DMS53 treated with DMSO at 0.1 percent for 48 hours (cell line): ENCODE results near the gene COPZ2.
"Not testable (repeated sequence)": the region's sequence is repeated elsewhere in the genome, so short reads cannot be mapped to it uniquely, and the experiment has no call there.

Source experiments
- DNase-seq: peaks from one replicate; lab custom pipeline; 2025; ENCODE audit not compliant: unreplicated experiment; lab: John Stamatoyannopoulos, UW

The COPZ2 gene

GRCh38 chr17:48031966-48032365, 5.6 kb downstream of the COPZ2 start:
- no peak for DNase-seq

- DNase-seq: no peak
Observed at GRCh38 chr17:48030531-48030930, 7.1 kb downstream of the COPZ2 start.

DNA sequence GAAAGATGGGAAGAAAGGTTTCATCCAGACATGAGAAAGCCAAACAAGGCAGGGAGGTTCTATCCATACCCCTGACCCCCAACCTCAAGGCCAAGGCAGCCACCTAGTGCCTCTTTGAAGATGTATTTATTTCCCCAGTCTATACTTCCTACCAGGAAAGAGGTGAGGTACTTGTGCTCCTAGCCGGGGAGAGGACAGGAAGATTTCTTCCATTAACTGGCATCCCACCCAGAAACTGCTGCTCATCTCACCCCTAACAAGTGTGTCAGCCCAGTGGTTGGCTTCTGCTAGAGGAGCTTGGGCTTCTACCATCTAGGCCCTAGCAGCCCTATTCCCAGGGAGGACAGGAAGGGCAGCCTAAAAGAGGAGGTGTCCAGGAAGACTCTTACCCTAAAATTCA, 8.9 kb downstream of the COPZ2 start:
- DNase-seq: no peak

DNA sequence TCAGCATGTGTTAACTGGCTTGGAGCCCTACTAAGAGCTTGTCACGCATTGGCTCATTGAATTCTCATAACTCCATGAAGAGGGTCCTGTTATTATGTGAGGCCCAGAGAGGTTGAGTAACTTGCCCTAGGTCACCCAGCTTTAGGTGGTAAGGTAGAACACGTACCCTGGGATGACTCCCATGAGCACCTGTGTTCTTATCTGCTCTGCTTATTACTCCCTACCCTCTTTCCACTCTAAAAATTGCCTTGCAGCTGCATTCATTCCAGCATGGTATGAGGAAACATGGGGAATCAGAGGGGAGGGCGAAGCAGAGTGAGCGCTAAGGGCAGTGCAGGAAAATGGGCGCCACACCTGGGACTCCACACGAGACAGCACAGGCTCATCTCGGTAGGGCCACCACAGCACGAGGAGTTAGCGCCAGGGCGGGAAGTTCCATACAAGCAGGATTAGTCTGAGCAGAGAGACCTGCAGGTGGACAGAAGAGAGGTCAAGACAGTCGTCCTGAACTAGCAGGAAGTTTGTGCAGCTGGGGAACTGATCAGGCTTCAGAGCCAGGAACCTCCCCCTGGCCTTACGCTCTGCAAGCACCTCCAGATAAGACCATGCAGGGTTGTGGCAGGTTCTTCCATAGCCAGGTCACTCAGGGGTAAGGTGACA, 10.1 kb downstream of the COPZ2 start:
- DNase-seq: no peak

DNA sequence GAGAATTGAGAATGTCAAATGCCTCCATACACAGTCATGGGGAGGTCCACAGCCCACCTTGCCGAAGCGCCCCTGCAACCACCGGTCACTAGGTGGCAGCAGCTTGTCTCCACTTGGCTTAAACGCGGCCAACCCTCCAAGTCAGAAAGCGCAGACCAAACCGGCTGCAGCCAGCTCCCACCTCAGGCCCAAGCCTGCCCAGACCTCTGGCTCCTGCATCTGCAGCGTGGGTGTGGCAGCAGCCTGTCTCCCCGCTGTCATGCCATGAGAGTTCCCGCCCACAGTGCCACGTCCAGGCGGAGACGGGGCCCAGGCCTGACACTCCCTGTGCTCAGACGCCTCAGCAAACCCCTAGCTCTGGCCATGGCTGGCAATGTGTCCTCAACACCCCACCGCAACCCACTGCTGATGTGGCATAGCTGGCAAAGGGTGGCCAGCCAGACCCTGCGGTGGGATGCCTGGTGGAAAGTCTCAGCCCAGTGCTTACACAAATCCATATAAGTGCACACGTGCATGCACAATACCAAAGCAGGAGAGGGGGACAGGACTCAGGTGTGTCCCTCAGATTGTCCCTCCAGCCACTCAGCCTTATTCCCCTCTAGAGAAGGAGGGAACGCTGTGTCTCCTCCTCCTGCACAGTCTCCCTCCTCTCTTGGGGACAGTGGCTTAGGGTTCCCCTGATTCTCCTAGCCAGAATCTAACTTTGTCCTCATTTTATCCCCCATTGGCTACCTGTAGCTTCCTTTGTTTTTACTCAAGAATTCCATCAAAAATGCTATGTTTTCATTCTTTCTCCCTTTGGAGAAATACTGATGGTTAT, 10.9 kb downstream of the COPZ2 start:
- DNase-seq: peak; percentile 91

GRCh38 chr17:48025904-48026501, 11.6 kb downstream of the COPZ2 start:
- DNase-seq: no peak

DNA sequence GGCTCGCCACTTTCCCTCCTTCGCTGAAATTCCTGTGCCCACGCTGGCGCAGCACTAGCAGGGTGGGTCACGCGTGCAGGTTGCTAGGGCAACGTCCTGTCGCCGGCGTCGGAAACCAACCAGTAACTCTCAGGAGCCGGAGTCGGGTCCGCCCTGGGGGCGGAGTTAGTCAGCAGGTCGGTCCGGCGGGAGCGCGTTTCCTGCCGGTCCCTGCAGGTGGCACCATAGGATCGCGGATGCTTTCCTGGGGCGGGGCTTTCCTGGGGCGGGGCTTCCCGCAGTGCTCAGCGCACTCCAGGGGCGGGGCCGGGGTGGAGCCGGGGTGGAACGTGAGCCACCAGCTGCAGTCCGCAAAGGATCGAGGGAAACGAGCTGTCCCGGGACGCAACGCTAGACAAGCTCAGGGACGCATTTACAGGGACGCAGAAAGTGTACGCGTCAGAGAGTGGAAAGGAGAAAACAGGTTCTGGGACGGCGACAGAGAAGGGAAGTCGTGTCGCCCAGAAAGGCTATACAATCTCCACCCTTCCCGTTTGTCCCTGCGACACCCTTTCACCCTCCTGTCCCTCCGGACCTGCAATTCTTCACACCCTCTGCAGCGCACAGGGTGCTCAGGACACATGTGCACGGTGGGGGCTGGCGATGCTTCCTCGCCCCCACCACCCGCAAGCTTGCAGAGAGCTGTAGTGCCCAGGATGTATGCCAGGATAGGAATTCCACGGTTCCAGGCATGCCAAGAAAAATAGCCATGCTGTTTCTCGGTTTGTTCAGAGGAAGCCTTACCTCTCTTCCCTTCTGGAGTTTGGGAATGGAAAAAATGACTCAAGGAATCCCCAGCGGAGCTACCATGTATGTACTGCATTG, 12.3 kb downstream of the COPZ2 start:
- DNase-seq: peak; percentile 99

DNA sequence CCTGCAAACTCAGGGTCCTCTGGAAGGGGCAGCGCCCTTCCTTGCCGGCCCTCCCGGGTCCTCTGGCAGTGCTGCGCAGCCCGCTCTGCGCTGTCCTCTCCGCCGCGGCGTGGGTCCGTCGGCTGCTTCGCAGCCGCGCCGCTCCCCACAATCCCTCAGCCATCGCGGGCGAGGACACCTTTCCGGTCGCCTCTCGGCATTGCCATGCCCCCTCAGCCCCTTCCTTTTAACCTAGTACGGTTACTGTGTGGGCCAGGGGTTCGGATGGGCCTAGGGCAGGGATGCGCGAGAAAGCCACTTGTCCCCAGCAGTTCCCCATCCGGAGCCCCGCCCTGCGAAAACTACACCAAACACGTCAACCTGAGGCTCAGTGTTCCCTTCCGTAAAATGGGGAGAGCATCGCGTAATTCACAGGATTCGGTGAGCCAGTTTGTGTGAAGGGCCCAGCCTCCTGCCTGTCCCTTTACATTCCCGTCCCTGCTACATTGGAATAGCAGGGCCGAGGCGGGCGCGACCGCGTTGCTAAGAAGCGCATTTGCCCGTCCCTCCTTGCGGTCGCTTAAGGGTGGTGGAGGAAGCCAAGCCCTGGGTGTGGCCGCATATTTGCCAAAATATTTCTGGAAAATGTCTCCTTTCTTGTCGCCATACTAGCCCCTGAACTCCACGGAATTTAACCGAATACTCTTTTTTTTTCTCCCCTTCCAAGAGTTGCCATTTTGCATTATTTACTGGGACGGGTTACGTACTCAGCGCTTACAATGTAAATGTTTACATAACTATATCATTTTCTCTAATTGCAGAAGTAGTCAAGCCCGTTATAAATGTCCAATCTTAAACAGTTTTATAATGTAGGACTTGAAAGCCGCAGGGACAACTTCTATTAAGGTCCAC, 13.2 kb downstream of the COPZ2 start:
- DNase-seq: peak; percentile 69

DNA sequence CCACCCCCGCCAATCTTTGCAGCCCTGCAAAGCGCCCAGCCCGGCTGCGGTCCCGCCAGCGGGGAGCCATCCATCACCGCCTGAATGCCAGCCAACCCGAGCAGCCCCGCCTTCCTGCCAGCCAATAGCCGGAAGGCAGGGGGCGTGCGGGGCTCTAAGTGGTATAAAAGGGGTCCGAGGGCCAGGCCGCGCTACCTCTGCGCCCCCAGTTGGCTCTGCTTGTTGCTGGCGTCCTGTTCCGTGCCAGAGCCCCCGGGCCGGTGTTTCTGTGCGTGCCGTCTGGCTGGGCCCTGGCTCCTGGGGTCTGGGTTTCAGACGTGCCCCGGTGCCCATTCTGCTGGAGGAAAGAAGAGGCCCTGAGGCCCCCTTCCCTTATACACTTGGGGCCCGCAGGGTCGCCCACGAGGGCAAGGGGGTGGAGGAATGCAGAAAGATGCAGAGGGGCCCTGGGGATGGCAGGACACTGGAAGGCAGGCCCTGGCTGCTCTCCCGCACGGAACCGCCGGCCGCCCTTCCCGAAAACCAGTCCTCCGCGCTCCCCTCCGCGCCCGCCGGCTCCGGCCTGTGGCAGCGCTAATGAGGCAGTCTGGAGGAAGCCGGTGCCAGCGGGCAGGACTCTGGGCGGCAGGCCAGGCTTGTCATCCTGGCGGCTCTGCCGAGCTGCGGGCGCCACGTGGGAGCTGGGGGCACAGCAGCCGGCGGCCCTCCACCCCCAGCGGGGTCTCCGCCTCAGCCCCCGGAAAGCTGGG, 14.0 kb downstream of the COPZ2 start:
- peak; percentile 67 for DNase-seq

GRCh38 chr17:48022901-48023300, 14.7 kb downstream of the COPZ2 start:
- no peak for DNase-seq

DNA sequence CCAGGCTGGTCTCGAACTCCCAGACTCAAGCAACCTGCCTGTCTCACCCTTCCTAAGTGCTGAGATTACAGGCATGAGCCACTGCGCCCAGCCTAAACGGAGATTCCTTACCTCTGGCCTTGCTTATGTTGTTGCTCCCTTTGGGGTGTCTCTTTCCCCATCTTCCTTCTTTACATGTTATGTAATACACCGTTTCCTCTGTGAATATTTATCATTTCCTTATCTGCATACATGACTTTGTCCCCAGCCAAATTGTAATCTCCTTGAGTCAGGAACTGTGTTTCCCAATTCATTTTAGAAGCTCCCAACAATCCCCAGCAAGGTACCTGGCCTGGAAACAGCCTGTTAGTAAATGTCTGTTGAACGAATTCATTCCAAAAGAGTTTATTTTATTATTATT, 15.7 kb downstream of the COPZ2 start:
- no peak for DNase-seq

GRCh38 chr17:48017817-48018158, 19.8 kb downstream of the COPZ2 start:
- DNase-seq: not testable (repeated sequence)

- no peak for DNase-seq
Observed at GRCh38 chr17:48016112-48016511, 21.5 kb downstream of the COPZ2 start.

GRCh38 chr17:48014595-48015111, 22.9 kb downstream of the COPZ2 start:
- DNase-seq: no peak

GRCh38 chr17:48013876-48014594, 23.6 kb downstream of the COPZ2 start:
- no peak for DNase-seq

GRCh38 chr17:48012654-48013053, 24.9 kb downstream of the COPZ2 start:
- DNase-seq: no peak

GRCh38 chr17:48012151-48012520, 25.5 kb downstream of the COPZ2 start:
- DNase-seq: peak; percentile 58

DNA sequence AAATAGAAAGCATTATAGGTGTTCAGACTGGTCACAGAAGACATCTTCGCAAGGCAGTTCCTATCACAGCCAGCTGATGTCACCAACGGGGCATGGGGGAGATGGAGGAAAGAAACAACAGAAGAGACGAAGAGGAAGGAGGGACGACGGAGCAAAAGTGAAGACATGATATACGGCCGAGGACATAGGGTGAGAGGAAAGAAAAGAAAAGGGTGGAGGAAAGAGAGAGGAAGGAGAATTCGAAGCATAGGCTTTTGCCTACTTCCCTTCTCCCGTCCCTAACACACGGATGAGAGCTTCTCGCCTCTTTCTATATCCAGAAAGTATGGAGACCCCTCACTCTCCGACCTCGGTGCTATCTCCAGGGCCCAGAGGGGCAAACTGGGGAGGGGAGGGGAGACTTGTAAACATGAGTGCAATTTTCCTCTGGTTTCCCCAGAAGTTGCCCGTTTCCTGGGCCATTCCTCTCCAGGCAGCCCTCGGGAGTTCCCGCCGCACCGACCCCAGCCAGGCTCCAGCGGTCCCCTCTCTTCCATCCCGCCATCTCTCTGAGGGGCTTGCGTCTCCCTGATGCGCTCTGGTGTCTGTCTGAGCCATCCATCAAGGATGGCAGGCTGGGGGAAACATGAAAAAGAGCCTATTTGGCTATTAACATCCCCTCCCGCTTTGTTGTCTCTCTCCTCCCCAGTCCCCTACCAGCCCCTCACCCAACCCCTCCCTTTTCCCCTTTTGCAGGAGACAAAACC, 26.0 kb downstream of the COPZ2 start:
- peak; percentile 56 for DNase-seq
